ENCODE measurements around the gene EIF3K. TPM values are rescaled to one million over a fixed set of nuclear protein-coding genes. Genes with fewer than 3 reads are reported as not detected.

EIF3K gene
- total and polyA plus RNA-seq, 2 of the 13 experiments (the other 11 are each of a cell fraction or from before 2014, with no cell fraction given) = 179 to 258 TPM

GRCh38 chr19:38649305-38650171, 30.6 kb downstream of the EIF3K start (continued):
- TF ChIP-seq ZNF839 (CRISPR knock-in tag; IDR thresholded peaks at IDR 0.05; ENCODE audit: borderline replicate concordance) (no peak), ZNF83 (CRISPR knock-in tag; IDR thresholded peaks at IDR 0.05; ENCODE audit: borderline replicate concordance) (no peak), U2AF1 (optimal IDR thresholded peaks at IDR 0.05; ENCODE audit: low read depth, low read length) (no peak), RFXANK (CRISPR knock-in tag; IDR thresholded peaks at IDR 0.05) (no peak), ZNF788 (CRISPR knock-in tag; IDR thresholded peaks at IDR 0.05; ENCODE audit: borderline replicate concordance) (0 out of 2 replicates have a peak, but pooled peaks have one; percentile 11), GABPB1 (CRISPR knock-in tag; IDR thresholded peaks at IDR 0.05) (no peak), SP1 (IDR thresholded peaks at IDR 0.05) (no peak), SP1 (CRISPR knock-in tag; IDR thresholded peaks at IDR 0.05) (no peak; the same call in 1 of the 2 replicates), HOXA7 (CRISPR knock-in tag; IDR thresholded peaks at IDR 0.05) (no peak), TOE1 (CRISPR knock-in tag; IDR thresholded peaks at IDR 0.05) (no peak), BORCS8-MEF2B (CRISPR knock-in tag; IDR thresholded peaks at IDR 0.05) (no peak), HMGXB4 (CRISPR knock-in tag; IDR thresholded peaks at IDR 0.05; ENCODE audit: borderline replicate concordance in 1 of 2, low read depth in 1 of 2) (peak in 1 of 2 experiments; percentile 49; a peak in 1 of 4 replicates), ZNF550 (CRISPR knock-in tag; IDR thresholded peaks at IDR 0.05; ENCODE audit: borderline replicate concordance) (no peak), RARG (CRISPR knock-in tag; IDR thresholded peaks at IDR 0.05; ENCODE audit: low read depth) (no peak), FOXP4 (CRISPR knock-in tag; IDR thresholded peaks at IDR 0.05) (peak; percentile 50; the same call in 1 of the 2 replicates), SNAPC4 (CRISPR knock-in tag; IDR thresholded peaks at IDR 0.05) (no peak), AGO2 (optimal IDR thresholded peaks at IDR 0.05; ENCODE audit: low read depth, low read length) (peak; percentile 60), E2F1 (CRISPR knock-in tag; IDR thresholded peaks at IDR 0.05) (no peak)

Data from HepG2 (cell line).